AML-193 (cell line): ENCODE measurements around the gene PRR4.

Experiments
- DNase-seq, 2 experiments: peaks; one replicate each; lab custom pipeline; 2025; lab: John Stamatoyannopoulos, UW

The PRR4 gene

DNA sequence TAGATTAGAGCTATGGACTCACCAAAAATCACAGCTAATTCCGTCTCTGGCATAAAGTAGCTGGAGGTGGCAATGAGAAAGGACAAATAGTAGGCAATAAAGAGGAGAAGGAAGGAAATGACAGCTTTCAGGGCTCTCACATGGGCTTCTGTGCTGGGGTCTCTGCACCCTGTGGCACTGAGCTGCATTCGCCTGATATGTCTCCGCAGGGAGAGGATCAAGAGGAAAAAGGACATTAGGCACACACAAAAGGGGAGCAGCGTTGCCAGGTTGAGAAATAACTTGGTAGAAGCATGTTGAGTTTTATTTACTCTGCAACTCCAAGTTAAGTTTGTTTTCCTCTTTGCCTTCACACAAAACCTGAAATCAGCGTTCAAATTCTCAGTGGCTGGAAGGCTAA is 47.5 kb downstream of the PRR4 start:
- DNase-seq, result no peak
